ENCODE results near the gene CKAP2L. TPM values are rescaled to one million over a fixed set of nuclear protein-coding genes. Genes with fewer than 3 reads are reported as not detected.

The CKAP2L gene
- total and polyA plus RNA-seq, 10 of the 15 experiments (the other 5 are each of a cell fraction or from before 2014, with no cell fraction given) = 10.5 to 37.4 (median 20.2) TPM

GRCh38 chr2:112726487-112727190, 37.8 kb downstream of the CKAP2L start (continued):
- TF ChIP-seq CEBPZ (IDR thresholded peaks at IDR 0.05; ENCODE audit: low read depth, low read length) = no peak
- peak; percentile 64; the same call in 1 of the 2 replicates for TF ChIP-seq ZNF207 (IDR thresholded peaks at IDR 0.05; ENCODE audit: borderline replicate concordance)
- no peak for TF ChIP-seq NFYA (IDR thresholded peaks at IDR 0.05; ENCODE audit: borderline replicate concordance, low read depth, low read length)
- TF ChIP-seq ETV6 (conservative IDR thresholded peaks at IDR 0.05 in 1 of 2, IDR thresholded peaks at IDR 0.05 in 1 of 2; ENCODE audit: borderline replicate concordance in 1 of 2, low read depth in 1 of 2) = no peak
- no peak for TF ChIP-seq IRF5 (IDR thresholded peaks at IDR 0.05; ENCODE audit: borderline replicate concordance)
- TF ChIP-seq, protein P1, sequence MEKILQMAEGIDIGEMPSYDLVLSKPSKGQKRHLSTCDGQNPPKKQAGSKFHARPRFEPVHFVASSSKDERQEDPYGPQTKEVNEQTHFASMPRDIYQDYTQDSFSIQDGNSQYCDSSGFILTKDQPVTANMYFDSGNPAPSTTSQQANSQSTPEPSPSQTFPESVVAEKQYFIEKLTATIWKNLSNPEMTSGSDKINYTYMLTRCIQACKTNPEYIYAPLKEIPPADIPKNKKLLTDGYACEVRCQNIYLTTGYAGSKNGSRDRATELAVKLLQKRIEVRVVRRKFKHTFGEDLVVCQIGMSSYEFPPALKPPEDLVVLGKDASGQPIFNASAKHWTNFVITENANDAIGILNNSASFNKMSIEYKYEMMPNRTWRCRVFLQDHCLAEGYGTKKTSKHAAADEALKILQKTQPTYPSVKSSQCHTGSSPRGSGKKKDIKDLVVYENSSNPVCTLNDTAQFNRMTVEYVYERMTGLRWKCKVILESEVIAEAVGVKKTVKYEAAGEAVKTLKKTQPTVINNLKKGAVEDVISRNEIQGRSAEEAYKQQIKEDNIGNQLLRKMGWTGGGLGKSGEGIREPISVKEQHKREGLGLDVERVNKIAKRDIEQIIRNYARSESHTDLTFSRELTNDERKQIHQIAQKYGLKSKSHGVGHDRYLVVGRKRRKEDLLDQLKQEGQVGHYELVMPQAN (conservative IDR thresholded peaks at IDR 0.05) = no peak
- no peak for TF ChIP-seq POLR2A (IDR thresholded peaks at IDR 0.05; ENCODE audit: low read depth, low read length)
- TF ChIP-seq CHD4 (IDR thresholded peaks at IDR 0.05) = no peak
- TF ChIP-seq IKZF2 (IDR thresholded peaks at IDR 0.05) = peak in 1 of 2 experiments; percentile 50; a peak in 2 of 4 replicates
- no peak for TF ChIP-seq MTA2 (IDR thresholded peaks at IDR 0.05; ENCODE audit: low read depth)
- no peak for TF ChIP-seq PML (IDR thresholded peaks at IDR 0.05; ENCODE audit: low read length)
- TF ChIP-seq SMAD5 (IDR thresholded peaks at IDR 0.05; ENCODE audit: low read depth) = no peak
- TF ChIP-seq IKZF1 (conservative IDR thresholded peaks at IDR 0.05) = peak; percentile 77
- no peak for TF ChIP-seq SREBF2 (IDR thresholded peaks at IDR 0.05; ENCODE audit: low read length)
- no peak for TF ChIP-seq NR2C2 (IDR thresholded peaks at IDR 0.05; ENCODE audit: borderline replicate concordance, control insufficient read depth, insufficient read length, low read depth)
- peak; percentile 59 for TF ChIP-seq GATAD2B (conservative IDR thresholded peaks at IDR 0.05; ENCODE audit: low read depth)
- TF ChIP-seq BMI1 (IDR thresholded peaks at IDR 0.05; ENCODE audit: borderline replicate concordance) = no peak
- no peak for TF ChIP-seq BRCA1 (IDR thresholded peaks at IDR 0.05; ENCODE audit: low read depth, low read length)
- 0 out of 2 replicates have a peak, but pooled peaks have one; percentile 14 for TF ChIP-seq PKNOX1 (IDR thresholded peaks at IDR 0.05)
- no peak for TF ChIP-seq SMAD1 (IDR thresholded peaks at IDR 0.05; ENCODE audit: low read depth, partially characterized antibody)
- TF ChIP-seq ZNF217 (IDR thresholded peaks at IDR 0.05) = no peak
- TF ChIP-seq ZZZ3 (IDR thresholded peaks at IDR 0.05; ENCODE audit: control insufficient read depth, insufficient read length, low read depth) = no peak
- peak; percentile 9; the same call in 1 of the 2 replicates for TF ChIP-seq ZSCAN29 (IDR thresholded peaks at IDR 0.05)
- TF ChIP-seq MYC (IDR thresholded peaks at IDR 0.05; ENCODE audit: insufficient read depth, insufficient read length, insufficient replicate concordance, low read length, severe bottlenecking) = no peak
